ENCODE measurements around the gene SHISA3. TPM values are rescaled to one million over a fixed set of nuclear protein-coding genes. Genes with fewer than 3 reads are reported as not detected.

SHISA3 gene
- total RNA-seq, 4 donors from 2014 or later, result 0.68 to 4.6 (median 2.4) TPM

GRCh38 chr4:42392436-42392835 lies 4.9 kb upstream of the SHISA3 start:
- TF ChIP-seq CTCF (IDR thresholded peaks at IDR 0.05; ENCODE audit: low read depth), result no peak

GRCh38 chr4:42395595-42395994 lies 1.7 kb upstream of the SHISA3 start:
- TF ChIP-seq CTCF (IDR thresholded peaks at IDR 0.05; ENCODE audit: low read depth), result no peak

GRCh38 chr4:42396361-42396751 lies 932 bp upstream of the SHISA3 start:
- TF ChIP-seq CTCF (IDR thresholded peaks at IDR 0.05; ENCODE audit: low read depth), result no peak

GRCh38 chr4:42397635-42398170 lies 415 bp downstream of the SHISA3 start:
- no peak for TF ChIP-seq CTCF (IDR thresholded peaks at IDR 0.05; ENCODE audit: low read depth)

- TF ChIP-seq CTCF (IDR thresholded peaks at IDR 0.05; ENCODE audit: low read depth), result no peak
Measured at GRCh38 chr4:42398171-42398870, 1.0 kb downstream of the SHISA3 start.

- TF ChIP-seq CTCF (IDR thresholded peaks at IDR 0.05; ENCODE audit: low read depth), result no peak
Measured at GRCh38 chr4:42398871-42399331, 1.6 kb downstream of the SHISA3 start.

GRCh38 chr4:42399393-42399792 lies 2.1 kb downstream of the SHISA3 start:
- no peak for TF ChIP-seq CTCF (IDR thresholded peaks at IDR 0.05; ENCODE audit: low read depth)

Measured in subcutaneous adipose tissue (tissue), 4 donors.